Right cardiac atrium (tissue), 5 donors: ENCODE data around the gene XAB2. TPM values are rescaled to one million over a fixed set of nuclear protein-coding genes. Genes with fewer than 3 reads are reported as not detected.
A peak's percentile ranks its signal among the peaks of the same experiment; 100 is the strongest.

Experiments
- ATAC-seq, 2 donors: fragments of 200-7000 bp; cut with Tn5 transposase; one replicate each; pipeline versions ENCODE4 v1.8.0 to v1.9.1; 2020; ENCODE audit warnings: moderate library complexity in 2 of 2, mild to moderate bottlenecking in 1 of 2
- DNase-seq, 3 donors: peaks; one replicate each; pipeline ENCODE4 v3.0.0-alpha.2; 2020
- H3K27ac ChIP-seq: one replicate; pipeline ENCODE4 v1.5.1; 2013; ENCODE audit warnings: mild to moderate bottlenecking, low read length, control low read depth, moderate library complexity
- H3K27me3 ChIP-seq: one replicate; pipeline ENCODE4 v1.6.1; 2013; ENCODE audit not compliant: control insufficient read depth, insufficient read depth
- H3K4me1 ChIP-seq: one replicate; pipeline ENCODE4 v1.6.1; 2013; ENCODE audit warnings: low read length; ENCODE audit not compliant: control insufficient read depth, insufficient read depth
- H3K4me3 ChIP-seq: one replicate; pipeline ENCODE4 v1.5.1; 2013; ENCODE audit warnings: low read length, control low read depth
- H3K9me3 ChIP-seq: one replicate; pipeline ENCODE4 v1.6.1; 2013; ENCODE audit warnings: low read length; ENCODE audit not compliant: control insufficient read depth
- WGBS: extraction: QIAGEN DNeasy Blood & Tissue Kit; methylation state at CpG from one replicate; pipeline ENCODE4 v1.1.7; 2013; 5-methylcytosine and 5-hydroxymethylcytosine counted together
- intact Hi-C, 4 donors: fragments of 100-400 bp; cut with DNase I; formaldehyde crosslinking; loops; one replicate each; pipeline versions ENCODE4 v1.11.0 to v1.14.0; 2022 to 2023
- polyA plus RNA-seq: library from polyadenylated mRNA; stranded (reverse); fragments of 200-250 nt; gene quantifications from one replicate; pipeline ENCODE4 v1.2.3, GENCODE V29; 2013
- total RNA-seq, 4 donors: library from RNA; stranded (reverse); fragmentation: NEBNext Ultra II Directional; extraction: Animal tissue kit (Norgen Biotek cat#: 25700); gene quantifications; one replicate each; pipeline ENCODE4 v1.2.1, GENCODE V29; 2021
- donor health status: healthy with polysubstance abuse.
- donor health status: DM: no; HTN: yes; CAD: no.
- donor health status: DM: no; HTN: no; CAD: no.
- donor health status: DM: no; HTN: yes; CAD: no; lungs with severe emphysema.
- donor health status: DM: yes; HTN: yes; CAD: no.

XAB2 gene
- total and polyA plus RNA-seq, 5 donors: 18.9 to 27.3 (median 25.0) TPM

DNA sequence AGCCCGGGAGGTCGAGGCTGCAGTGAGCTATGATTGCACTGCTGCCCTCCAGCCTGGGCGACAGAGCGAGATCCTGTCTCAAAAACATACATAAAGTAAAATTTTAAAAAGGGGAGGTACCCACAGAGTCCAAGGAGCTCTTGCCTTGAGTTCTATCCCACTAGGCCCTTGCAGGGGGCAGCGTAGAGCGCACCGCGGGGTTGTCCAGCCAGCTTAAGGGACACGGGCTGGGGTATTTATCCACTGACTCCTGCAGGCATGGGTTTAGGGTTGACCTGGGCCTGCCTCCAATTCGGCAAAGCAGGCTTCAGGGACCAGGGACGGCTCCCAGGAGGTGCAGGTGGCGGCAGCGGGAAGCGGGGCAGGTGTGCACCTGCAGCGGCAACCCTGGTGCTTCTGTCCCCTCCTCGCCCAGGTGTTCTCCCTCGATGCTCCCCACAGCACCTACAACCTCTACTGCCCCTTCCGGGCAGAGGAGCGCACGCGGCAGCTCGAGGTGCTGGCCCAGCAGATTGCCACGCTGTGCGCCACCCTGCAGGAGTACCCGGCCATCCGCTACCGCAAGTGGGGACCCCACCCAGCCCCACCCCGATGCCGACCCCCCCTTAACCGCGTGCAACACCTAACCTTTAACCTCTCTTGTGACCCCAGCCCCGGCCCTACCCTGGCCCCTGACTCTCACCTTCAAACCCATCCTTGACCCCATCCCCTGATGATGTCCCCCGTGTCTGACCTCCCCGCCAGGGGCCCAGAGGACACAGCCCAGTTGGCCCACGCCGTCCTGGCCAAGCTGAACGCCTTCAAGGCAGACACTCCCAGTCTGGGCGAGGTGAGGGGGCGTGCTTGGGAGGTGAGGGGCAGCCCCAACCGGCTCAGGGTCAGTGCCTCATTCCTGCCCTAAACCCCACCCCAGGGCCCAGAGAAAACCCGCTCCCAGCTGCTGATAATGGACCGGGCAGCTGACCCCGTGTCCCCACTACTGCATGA, 12.2 kb upstream of the XAB2 start:
- no peaks in the 10 kb centered on the region for H3K4me1 ChIP-seq
- no peak overlapping the region for H3K27ac ChIP-seq
- H3K4me3 ChIP-seq: no peak overlapping the region
- intact Hi-C loops: no loop called here
- H3K27me3 ChIP-seq: no peaks in the 10 kb centered on the region
- WGBS: 85% methylated on average over 43 of the region's 43 CpGs
- ATAC-seq (no peak), DNase-seq (peak in 2 of 3 donors; percentile 43 to 44)
- no peaks in the 10 kb centered on the region for H3K9me3 ChIP-seq

DNA sequence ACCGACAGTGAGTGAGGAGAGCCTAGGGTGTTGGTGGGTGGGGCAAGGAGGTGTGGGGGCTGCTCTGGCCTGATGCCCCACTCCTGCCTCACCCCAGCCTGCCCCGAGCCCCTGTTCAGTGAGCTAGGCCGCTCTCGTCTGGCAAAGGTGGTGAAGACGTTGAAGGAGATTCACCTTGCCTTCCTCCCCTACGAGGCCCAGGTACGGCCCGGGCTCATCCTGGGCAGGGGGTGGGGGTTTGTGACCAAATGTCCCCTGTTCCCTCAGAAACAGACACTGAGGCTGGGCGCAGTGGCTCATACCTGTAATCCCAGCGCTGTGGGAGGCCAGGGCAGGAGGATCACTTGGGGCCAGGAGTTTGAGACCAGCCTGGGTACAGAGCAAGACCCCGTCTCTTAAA, 11.5 kb upstream of the XAB2 start:
- Histone ChIP-seq H3K9me3 (no peaks in the 10 kb centered on the region), H3K27me3 (no peaks in the 10 kb centered on the region), H3K4me1 (no peaks in the 10 kb centered on the region), H3K27ac (no peak overlapping the region), H3K4me3 (no peak overlapping the region)
- ATAC-seq (no peak), DNase-seq (peak in 2 of 3 donors; percentile 26 to 29)
- 94% methylated on average over 11 of the region's 11 CpGs for WGBS
- intact Hi-C loops: no loop called here

GRCh38 chr19:7639863-7640348, 10.6 kb upstream of the XAB2 start:
- DNase-seq (peak in 2 of 3 donors; percentile 7 to 20), ATAC-seq (no peak)
- Histone ChIP-seq H3K4me3 (no peak overlapping the region), H3K27me3 (no peaks in the 10 kb centered on the region), H3K9me3 (no peaks in the 10 kb centered on the region), H3K4me1 (no peaks in the 10 kb centered on the region), H3K27ac (no peak overlapping the region)
- intact Hi-C loops: no loop called here
- WGBS: 97% methylated on average over 13 of the region's 13 CpGs

GRCh38 chr19:7638802-7639465, 9.6 kb upstream of the XAB2 start:
- intact Hi-C loops: no loop called here
- 61% methylated on average over 12 of the region's 12 CpGs for WGBS
- Histone ChIP-seq H3K4me1 (no peaks in the 10 kb centered on the region), H3K27ac (no peak overlapping the region), H3K4me3 (no peak overlapping the region), H3K27me3 (no peaks in the 10 kb centered on the region), H3K9me3 (no peaks in the 10 kb centered on the region)
- DNase-seq (peak in 2 of 3 donors; percentile 23 to 30), ATAC-seq (no peak)

GRCh38 chr19:7637374-7638256, 8.3 kb upstream of the XAB2 start:
- Histone ChIP-seq H3K9me3 (no peaks in the 10 kb centered on the region), H3K27ac (no peak overlapping the region), H3K27me3 (no peaks in the 10 kb centered on the region), H3K4me3 (peak overlapping the region; percentile 14), H3K4me1 (no peaks in the 10 kb centered on the region)
- intact Hi-C loops: no loop called here
- WGBS: 43% methylated on average over 30 of the region's 30 CpGs
- peak; percentile 42 to 72 for ATAC-seq
- DNase-seq: peak; percentile 61 to 84 (median 83)

- DNase-seq (peak; percentile 47 to 85 (median 85)), ATAC-seq (peak; percentile 63 to 80)
- Histone ChIP-seq H3K4me3 (peak within 1 kb of the TSS; percentile 14), H3K27ac (no peak within 1 kb of the TSS), H3K9me3 (no peaks in the 10 kb centered on the region), H3K4me1 (no peaks in the 10 kb centered on the region), H3K27me3 (no peaks in the 10 kb centered on the region)
- 6% methylated on average over 61 of the region's 61 CpGs for WGBS
- intact Hi-C loops: no loop called here
These were observed 7.5 kb upstream of the XAB2 start, which contains the start of gene STXBP2 for GRCh38 chr19:7636691-7637373. Gene STXBP2 (plus strand): TSS chr19:7637110. CDS start chr19:7637150, 40 bp downstream.

DNA sequence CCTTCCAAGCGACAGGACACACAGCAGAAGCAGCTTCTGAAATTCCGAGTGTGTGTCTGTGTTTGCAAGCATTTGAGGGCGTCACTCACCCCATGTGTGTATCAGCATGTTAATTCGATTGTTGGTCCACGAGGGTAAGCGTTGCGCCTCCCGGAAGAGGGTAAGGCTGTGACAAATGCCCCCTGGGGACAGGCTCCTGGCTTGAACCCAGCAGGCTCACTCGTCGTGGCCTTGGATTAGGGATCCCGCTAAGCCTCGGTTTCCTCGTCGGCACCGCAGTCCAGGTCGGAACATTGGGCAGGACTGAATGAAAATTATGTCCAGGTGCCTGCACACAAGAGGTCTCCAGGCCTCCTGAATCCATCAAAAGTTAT, 7.0 kb upstream of the XAB2 start:
- DNase-seq (peak in 1 of 3 donors; percentile 37), ATAC-seq (no peak)
- intact Hi-C loops: no loop called here
- Histone ChIP-seq H3K9me3 (no peaks in the 10 kb centered on the region), H3K4me3 (no peak overlapping the region), H3K27me3 (no peaks in the 10 kb centered on the region), H3K4me1 (no peaks in the 10 kb centered on the region), H3K27ac (no peak overlapping the region)
- WGBS: 63% methylated on average over 16 of the region's 16 CpGs

- DNase-seq (no peak), ATAC-seq (no peak)
- Histone ChIP-seq H3K9me3 (no peaks in the 10 kb centered on the region), H3K27ac (no peak overlapping the region), H3K4me3 (no peak overlapping the region), H3K27me3 (no peaks in the 10 kb centered on the region), H3K4me1 (no peaks in the 10 kb centered on the region)
- 41% methylated on average over 6 of the region's 6 CpGs for WGBS
- intact Hi-C loops: no loop called here
These were observed 6.3 kb upstream of the XAB2 start for GRCh38 chr19:7635670-7636069.

DNA sequence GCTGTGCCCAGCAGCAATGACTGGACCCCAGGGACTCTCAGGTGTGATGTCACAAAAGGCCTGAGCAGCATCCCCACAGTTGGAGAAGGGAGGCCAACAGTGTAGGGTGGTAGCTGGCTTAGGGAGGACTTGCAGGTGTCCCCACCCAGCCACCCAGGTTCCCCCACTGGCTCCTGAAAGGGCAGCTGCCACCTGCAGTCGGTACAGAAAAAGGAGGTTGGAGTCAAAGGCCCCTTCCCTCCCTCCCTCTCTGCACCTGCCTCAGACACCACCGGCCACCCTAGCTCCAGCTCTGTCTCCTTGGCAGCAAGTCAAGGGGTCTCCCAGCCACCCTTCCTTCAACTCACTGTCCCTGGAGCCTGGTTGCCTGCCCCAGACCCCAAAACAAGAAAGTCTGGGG, 4.4 kb upstream of the XAB2 start, which contains the start of gene PCP2:
Gene PCP2 (minus strand): TSS at position 22 of the 400 bp plus-strand sequence. CDS start 262 bp downstream, outside the sequence.
- no peak within 1 kb of the TSS for H3K27ac ChIP-seq
- H3K9me3 ChIP-seq: no peaks in the 10 kb centered on the region
- DNase-seq (no peak), ATAC-seq (no peak)
- H3K4me1 ChIP-seq: peaks cover 2% of the 10 kb centered on the region
- intact Hi-C loops: no loop called here
- H3K4me3 ChIP-seq: no peak within 1 kb of the TSS
- H3K27me3 ChIP-seq: no peaks in the 10 kb centered on the region
- WGBS: 46% methylated on average over 1 of the region's 2 CpGs
